Effector memory CD4-positive, alpha-beta T cell (primary cell): ENCODE data around the gene PRUNE2.

Source experiments
- DNase-seq, 3 donors: peaks; one replicate each; pipeline ENCODE4 v3.0.0-alpha.2; 2020
- H3K27ac ChIP-seq: 2 replicates; pipeline ENCODE4 v1.7.0; 2013; ENCODE audit warnings: mild to moderate bottlenecking, low read length, moderate library complexity; ENCODE audit not compliant: insufficient read depth, poor library complexity, severe bottlenecking
- H3K27me3 ChIP-seq: replicated peaks from 2 replicates; pipeline ENCODE4 v1.7.0; 2013; ENCODE audit warnings: mild to moderate bottlenecking, low read length; ENCODE audit not compliant: insufficient read depth, control insufficient read depth, poor library complexity, severe bottlenecking
- H3K36me3 ChIP-seq: 2 replicates; pipeline ENCODE4 v1.7.0; 2013; ENCODE audit warnings: mild to moderate bottlenecking, low read length, moderate library complexity; ENCODE audit not compliant: control insufficient read depth, insufficient read depth
- H3K4me1 ChIP-seq: 2 replicates; pipeline ENCODE4 v1.7.0; 2013; ENCODE audit warnings: low read length, mild to moderate bottlenecking; ENCODE audit not compliant: control insufficient read depth, insufficient read depth, poor library complexity, severe bottlenecking
- H3K4me3 ChIP-seq: 2 replicates; pipeline ENCODE4 v1.7.0; 2013; ENCODE audit warnings: low read length, low read depth, mild to moderate bottlenecking; ENCODE audit not compliant: insufficient read depth, poor library complexity, severe bottlenecking
- H3K9me3 ChIP-seq: 2 replicates; pipeline ENCODE4 v1.7.0; 2013; ENCODE audit warnings: mild to moderate bottlenecking, low read length, moderate library complexity; ENCODE audit not compliant: control insufficient read depth

The PRUNE2 gene

GRCh38 chr9:76902395-76902794 is 3.5 kb downstream of the PRUNE2 start:
- no peak overlapping the region for H3K4me3 ChIP-seq
- no peaks in the 10 kb centered on the region for H3K4me1 ChIP-seq
- no peak overlapping the region for H3K27ac ChIP-seq
- H3K36me3 ChIP-seq, result no peaks in the 10 kb centered on the region
- no peaks in the 10 kb centered on the region for H3K9me3 ChIP-seq
- no peak for DNase-seq
- no peaks in the 10 kb centered on the region for H3K27me3 ChIP-seq

GRCh38 chr9:76901801-76902200 is 4.1 kb downstream of the PRUNE2 start:
- no peaks in the 10 kb centered on the region for H3K9me3 ChIP-seq
- H3K4me3 ChIP-seq, result no peak overlapping the region
- no peak overlapping the region for H3K27ac ChIP-seq
- H3K36me3 ChIP-seq, result no peaks in the 10 kb centered on the region
- H3K4me1 ChIP-seq, result no peaks in the 10 kb centered on the region
- DNase-seq, result no peak
- H3K27me3 ChIP-seq, result no peaks in the 10 kb centered on the region

DNA sequence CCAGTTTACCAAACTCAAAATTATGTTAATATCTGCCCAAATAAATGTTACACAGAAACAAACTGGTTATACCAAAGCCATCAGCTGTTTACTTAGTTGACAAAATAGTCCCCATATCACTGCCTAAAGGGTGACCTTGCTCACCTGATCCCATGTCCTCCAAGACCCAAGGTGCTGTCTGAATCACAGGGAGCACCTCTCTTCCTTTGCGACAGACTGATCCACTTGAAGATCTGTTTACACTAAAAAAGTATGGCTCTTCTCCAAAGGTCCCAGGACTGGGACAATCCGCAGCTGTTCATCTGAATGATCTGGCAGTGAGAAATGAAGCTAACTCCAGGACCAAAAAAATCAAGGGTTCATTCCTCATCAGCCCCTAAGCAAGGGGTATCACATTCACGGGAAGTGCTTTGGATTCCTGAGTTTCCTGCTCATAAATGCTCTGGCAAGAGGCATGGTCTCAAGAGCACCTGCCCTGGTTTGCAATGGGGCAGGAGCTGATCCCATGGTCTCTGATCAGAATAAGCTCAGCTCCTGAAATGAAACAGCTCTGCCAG is 5.0 kb downstream of the PRUNE2 start:
- DNase-seq, result no peak
- H3K27me3 ChIP-seq, result no peaks in the 10 kb centered on the region

DNA sequence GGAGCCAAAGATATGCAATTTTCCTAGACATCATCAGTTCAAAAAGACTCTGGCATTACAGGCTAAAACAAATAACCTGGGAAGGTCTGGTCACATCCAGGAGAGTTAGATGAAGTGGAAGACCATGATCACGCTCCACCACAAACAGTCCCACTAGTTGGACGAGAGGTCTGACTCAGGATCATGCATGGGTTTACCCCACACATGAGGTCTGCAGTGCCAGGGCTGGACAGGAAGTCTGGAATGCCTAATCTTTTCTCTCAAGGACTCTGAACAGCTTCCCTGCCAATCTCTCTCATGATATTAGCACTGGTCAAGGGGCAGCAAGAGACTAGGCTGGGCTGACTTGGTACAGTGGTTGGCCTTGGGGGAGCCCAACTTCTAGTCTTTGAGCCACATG is 7.1 kb downstream of the PRUNE2 start:
- no peak for DNase-seq
- H3K27me3 ChIP-seq, result no peaks in the 10 kb centered on the region
- no peak overlapping the region for H3K4me3 ChIP-seq
- H3K4me1 ChIP-seq, result no peaks in the 10 kb centered on the region
- H3K9me3 ChIP-seq, result no peaks in the 10 kb centered on the region
- H3K36me3 ChIP-seq, result no peaks in the 10 kb centered on the region
- no peak overlapping the region for H3K27ac ChIP-seq

More for the DNA sequence above, 5.0 kb downstream of the PRUNE2 start:
- Histone ChIP-seq H3K4me3 (no peak overlapping the region), H3K36me3 (no peaks in the 10 kb centered on the region), H3K4me1 (no peaks in the 10 kb centered on the region), H3K27ac (no peak overlapping the region), H3K9me3 (no peaks in the 10 kb centered on the region)

- no peaks in the 10 kb centered on the region for H3K36me3 ChIP-seq
- DNase-seq, result no peak
- no peaks in the 10 kb centered on the region for H3K27me3 ChIP-seq
Observed at GRCh38 chr9:76897804-76898525, 7.9 kb downstream of the PRUNE2 start.

GRCh38 chr9:76896035-76896434 is 9.9 kb downstream of the PRUNE2 start:
- Histone ChIP-seq H3K9me3 (no peaks in the 10 kb centered on the region), H3K27ac (no peak overlapping the region), H3K4me1 (no peaks in the 10 kb centered on the region), H3K36me3 (no peaks in the 10 kb centered on the region), H3K27me3 (no peaks in the 10 kb centered on the region), H3K4me3 (no peak overlapping the region)
- no peak for DNase-seq

More at GRCh38 chr9:76897804-76898525, 7.9 kb downstream of the PRUNE2 start:
- Histone ChIP-seq H3K27ac (no peak overlapping the region), H3K9me3 (no peaks in the 10 kb centered on the region), H3K4me3 (no peak overlapping the region), H3K4me1 (no peaks in the 10 kb centered on the region)

DNA sequence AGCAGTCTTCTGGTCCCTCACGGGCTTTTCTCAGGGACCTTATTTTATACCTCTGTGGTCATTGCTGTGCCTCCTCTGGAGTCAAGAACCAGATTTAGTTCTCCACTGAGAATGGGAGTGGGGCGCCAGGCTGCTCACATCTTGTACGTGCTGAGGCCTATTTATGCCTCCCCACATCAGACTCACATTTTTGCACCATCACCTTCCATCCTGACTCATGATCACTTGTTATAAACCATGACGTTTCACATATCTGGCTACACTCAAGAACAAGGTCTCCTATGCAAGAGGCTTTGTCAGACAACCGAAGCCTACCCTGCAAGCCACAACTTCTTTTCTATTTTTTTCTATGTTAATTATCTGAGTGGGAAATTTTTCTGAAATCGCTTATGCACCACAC is 10.7 kb downstream of the PRUNE2 start:
- H3K27ac ChIP-seq, result no peak overlapping the region
- no peaks in the 10 kb centered on the region for H3K9me3 ChIP-seq
- H3K4me1 ChIP-seq, result no peaks in the 10 kb centered on the region
- H3K27me3 ChIP-seq, result no peaks in the 10 kb centered on the region
- no peak for DNase-seq
- no peak overlapping the region for H3K4me3 ChIP-seq
- no peaks in the 10 kb centered on the region for H3K36me3 ChIP-seq

- no peak for DNase-seq
- H3K36me3 ChIP-seq, result no peaks in the 10 kb centered on the region
- H3K4me1 ChIP-seq, result no peaks in the 10 kb centered on the region
- no peak overlapping the region for H3K27ac ChIP-seq
- H3K4me3 ChIP-seq, result no peak overlapping the region
- H3K27me3 ChIP-seq, result no peaks in the 10 kb centered on the region
- no peaks in the 10 kb centered on the region for H3K9me3 ChIP-seq
Observed at GRCh38 chr9:76894198-76894597, 11.7 kb downstream of the PRUNE2 start.

DNA sequence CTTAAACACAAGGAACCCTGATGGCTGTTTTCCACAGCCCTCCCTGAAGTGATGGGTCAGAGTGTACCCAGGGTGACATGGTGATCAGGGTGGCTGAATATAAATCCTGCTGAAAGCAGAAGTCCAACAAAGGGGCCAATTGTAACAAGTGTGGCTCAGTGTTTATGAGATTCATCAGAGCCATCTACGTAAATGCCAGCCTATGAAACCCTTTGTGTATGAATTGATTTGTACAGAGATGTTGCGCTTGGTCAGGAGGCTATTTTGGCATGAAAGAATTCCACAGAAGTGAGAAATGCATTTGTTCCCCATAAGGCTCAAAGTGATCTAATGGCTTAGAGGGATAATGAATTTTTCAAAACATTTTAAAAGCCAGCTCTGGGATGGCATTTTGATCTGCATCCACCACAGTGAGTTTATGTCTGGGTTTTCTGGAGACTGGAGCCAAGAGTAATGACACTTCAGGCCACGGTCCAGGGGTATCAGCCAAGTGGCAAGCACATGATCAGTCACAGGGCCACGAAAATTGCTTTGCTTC is 12.4 kb downstream of the PRUNE2 start:
- no peak for DNase-seq
- Histone ChIP-seq H3K4me1 (no peaks in the 10 kb centered on the region), H3K27me3 (no peaks in the 10 kb centered on the region), H3K36me3 (no peaks in the 10 kb centered on the region), H3K9me3 (no peaks in the 10 kb centered on the region), H3K4me3 (no peak overlapping the region), H3K27ac (no peak overlapping the region)

DNA sequence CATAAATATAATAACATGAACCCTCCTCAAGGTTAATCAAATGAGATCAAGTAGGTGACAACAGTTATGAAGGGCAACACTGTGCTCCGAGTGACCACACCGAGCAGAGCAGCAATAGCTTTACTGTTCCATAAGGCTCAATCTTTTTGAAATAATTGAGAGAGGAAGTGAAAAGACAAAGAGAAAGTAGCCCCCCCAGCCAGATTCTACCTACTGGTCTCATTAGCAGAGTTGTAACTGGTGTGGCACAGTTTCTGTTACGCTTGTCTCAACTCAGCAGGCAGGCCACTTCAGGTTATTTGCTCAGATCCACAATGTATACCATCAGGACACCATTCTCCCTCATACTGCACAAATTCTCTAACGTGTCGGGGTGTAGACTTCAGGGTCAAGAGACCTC is 14.0 kb downstream of the PRUNE2 start:
- H3K27ac ChIP-seq, result no peak overlapping the region
- no peak for DNase-seq
- no peaks in the 10 kb centered on the region for H3K4me1 ChIP-seq
- no peaks in the 10 kb centered on the region for H3K9me3 ChIP-seq
- H3K4me3 ChIP-seq, result no peak overlapping the region
- H3K36me3 ChIP-seq, result no peaks in the 10 kb centered on the region
- no peaks in the 10 kb centered on the region for H3K27me3 ChIP-seq
